ENCODE measurements around the gene CENATAC.

DNA sequence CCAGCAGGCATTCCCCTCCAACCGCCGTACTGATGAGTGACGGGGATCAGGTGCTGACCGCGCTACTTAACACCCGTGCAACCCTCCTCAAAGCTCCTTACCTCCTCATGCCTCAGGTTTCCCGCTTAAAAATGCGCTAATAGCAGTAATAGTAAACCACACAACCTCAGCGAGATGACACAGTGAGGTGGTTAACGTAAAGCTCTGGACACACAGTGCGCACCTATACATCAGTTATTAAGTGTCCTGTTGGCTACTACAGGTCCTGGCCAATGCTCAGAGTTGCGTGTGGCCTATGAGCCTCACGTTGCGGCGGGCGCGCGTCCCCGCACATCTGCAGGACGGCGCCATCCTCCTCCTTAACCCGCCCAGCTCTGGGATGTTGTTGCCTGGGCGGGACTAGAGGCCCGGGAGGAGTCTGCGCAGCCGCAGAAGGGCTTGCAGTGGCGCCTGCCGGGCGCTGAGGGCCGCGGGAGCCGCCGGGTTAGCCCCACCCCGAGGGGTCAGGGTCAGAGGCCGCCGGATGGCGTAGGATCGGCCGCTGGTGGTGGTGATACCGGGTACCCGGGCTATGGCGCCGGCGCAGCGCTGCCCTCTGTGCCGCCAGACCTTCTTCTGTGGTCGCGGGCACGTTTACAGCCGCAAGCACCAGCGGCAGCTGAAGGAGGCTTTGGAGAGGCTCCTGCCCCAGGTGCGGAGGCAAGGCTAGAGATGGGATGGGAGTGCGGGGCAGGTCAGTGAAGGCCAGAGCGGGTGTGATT, at the start of gene CENATAC:
- TF ChIP-seq YY1 (IDR thresholded peaks at IDR 0.05; ENCODE audit: insufficient read depth, insufficient read length) (no peak), ZNF274 (IDR thresholded peaks at IDR 0.05; ENCODE audit: low read depth, low read length) (no peak)
